ENCODE measurements around the gene PRMT1.

The PRMT1 gene

DNA sequence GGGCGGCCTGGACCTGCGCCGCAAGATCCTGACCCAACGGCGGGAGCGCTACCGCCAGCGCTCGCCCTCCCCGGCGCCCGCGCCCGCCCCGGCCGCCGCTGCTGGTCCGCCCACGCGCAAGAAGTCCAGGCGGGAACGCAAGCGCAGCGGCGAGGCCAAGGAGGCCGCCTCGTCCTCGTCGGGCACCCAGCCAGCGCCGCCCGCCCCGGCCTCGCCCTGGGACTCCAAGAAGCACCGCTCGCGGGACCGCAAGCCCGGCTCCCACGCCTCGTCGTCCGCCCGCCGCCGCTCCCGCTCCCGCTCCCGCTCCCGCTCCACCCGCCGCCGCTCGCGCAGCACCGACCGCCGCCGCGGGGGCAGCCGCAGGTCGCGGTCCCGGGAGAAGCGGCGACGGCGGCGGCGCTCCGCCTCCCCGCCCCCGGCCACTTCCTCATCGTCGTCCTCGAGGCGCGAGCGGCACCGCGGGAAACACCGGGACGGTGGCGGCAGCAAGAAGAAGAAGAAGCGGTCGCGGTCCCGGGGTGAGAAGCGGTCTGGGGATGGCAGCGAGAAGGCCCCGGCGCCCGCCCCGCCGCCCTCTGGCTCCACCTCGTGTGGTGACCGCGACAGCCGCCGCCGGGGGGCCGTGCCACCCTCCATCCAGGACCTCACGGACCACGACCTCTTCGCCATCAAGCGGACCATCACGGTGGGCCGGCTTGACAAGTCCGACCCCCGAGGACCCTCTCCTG, 25.1 kb upstream of the PRMT1 start:
- DNase-seq: no peak

- DNase-seq: no peak
Observed at GRCh38 chr19:49652551-49653465, 24.3 kb upstream of the PRMT1 start.

- DNase-seq: no peak
Observed at GRCh38 chr19:49653466-49653806, 23.6 kb upstream of the PRMT1 start.

- no peak for DNase-seq
Observed at GRCh38 chr19:49654581-49654980, 22.5 kb upstream of the PRMT1 start.

DNA sequence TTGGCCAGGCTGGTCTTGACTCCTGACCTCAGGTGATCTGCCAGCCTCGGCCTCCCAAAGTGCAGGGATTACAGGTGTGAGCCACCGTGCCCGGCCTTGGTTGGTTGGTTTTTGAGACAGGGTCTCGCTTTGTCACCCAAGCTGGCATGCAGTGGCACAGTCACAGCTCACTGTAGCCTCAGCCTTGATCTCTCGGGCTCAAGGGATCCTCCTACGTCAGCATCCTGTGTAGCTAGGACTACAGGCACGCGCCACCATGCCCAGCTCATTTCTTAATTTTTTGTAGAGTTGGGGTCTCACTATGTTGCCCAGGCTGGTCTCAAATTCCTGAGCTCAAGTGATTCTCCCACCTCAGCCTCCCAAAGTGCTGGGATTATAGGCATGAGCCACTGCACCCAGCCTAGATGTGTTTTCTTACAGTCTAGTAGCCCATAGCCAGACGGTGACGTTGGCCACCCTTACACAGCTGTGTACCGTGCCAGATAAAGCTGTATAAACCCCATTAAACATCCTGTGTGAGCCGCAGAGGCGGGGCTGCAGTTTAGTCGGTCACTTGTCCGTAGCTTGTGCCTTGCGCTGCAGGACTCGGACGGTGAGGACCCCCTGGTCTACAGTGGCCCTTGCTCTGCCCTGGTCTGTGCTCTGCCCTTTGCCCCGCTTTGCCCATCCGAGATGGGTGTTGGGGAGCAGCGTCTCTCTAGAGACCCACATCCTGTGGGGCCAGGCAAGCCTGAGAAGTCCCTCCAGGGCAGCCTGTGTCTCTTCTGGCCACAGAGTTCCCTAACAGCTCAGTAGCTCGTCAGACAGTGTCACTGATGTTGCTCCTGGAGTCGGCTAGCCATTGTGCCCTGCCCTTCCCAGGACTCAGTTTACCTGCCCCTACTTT, 21.3 kb upstream of the PRMT1 start:
- DNase-seq: no peak

DNA sequence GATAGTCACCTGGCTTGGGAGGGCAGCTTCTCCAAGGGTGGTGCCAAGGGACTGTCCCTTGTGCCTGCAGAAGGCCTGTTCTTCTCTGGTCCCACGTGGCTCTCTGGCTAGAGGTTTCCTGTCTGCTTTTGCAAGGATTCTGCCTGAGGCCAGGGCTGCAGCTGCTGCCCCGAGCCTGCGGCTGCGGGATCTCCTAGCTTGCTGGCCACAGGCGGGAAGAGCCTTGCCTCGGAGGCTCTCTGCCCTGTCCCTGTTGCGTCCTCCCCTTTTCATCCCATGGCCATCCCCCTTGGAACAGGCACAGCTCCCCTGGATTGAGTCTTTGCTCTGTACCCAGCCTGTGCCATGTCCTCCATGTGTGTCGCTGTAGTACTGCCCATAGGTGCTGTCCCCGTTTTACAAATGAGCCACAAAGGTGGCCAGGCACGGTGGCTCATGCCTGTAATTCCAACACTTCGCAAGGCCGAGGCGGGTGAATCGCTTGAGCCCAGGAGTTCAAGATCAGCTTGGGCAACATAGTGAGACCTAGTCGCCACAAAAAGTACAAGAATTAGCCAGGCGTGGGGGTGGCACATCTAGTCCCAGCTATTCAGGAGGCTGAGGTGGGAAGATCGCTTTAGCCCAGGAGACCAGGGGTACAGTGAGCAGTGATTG, 20.5 kb upstream of the PRMT1 start:
- no peak for DNase-seq

GRCh38 chr19:49657493-49658138, 19.5 kb upstream of the PRMT1 start:
- DNase-seq: no peak

- DNase-seq: no peak
Observed at GRCh38 chr19:49658139-49658517, 18.9 kb upstream of the PRMT1 start.

GRCh38 chr19:49658566-49659442, 18.3 kb upstream of the PRMT1 start:
- DNase-seq: no peak

- no peak for DNase-seq
Observed at GRCh38 chr19:49660338-49660961, 16.6 kb upstream of the PRMT1 start.

GRCh38 chr19:49662011-49662410, 15.1 kb upstream of the PRMT1 start:
- DNase-seq: no peak

GRCh38 chr19:49663224-49663623, 13.8 kb upstream of the PRMT1 start:
- DNase-seq: no peak

DNA sequence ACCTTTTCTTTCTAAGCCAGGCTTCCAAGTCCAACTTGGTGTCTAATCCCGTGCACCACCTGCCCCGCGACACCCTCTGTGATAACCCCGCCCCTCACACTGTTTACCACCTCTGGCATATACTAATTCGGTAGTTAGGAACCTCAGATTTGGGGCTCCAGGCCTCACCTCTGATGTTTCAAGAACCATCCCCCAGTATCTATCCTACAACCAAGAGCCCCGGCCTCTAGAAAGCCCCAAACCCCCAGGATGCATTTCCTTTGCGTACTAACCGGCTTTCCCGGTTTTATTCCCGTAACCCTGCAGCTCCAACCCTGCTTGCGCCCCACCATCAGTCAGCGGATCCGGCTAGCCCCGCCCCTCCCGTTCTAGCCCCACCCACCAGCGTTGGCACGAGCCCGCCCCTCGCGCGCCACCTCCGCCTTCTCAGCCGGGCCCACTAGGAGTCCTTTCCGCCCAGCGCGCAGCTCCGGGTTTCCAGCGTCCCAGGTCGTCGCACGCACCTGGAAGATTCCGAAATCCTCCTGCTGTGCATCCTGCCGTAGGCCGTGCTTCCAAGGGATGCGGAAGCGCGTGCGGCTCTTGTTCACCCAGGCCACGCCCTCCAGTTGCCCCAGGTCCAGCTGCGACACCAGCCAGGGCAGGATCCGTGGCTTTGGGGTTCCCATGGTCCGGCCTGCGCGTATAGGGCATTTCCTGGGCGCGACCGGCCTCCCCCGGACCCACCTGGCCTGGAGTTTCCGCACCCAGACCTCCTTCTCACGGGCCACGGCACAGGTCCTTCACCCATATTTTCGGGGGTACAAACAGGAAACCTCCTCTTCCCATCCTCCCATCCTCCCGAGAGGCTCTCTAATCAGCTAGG, 12.7 kb upstream of the PRMT1 start:
- peak; percentile 70 to 93 (median 84) for DNase-seq

- no peak for DNase-seq
Observed at GRCh38 chr19:49665036-49665350, 12.1 kb upstream of the PRMT1 start.

DNA sequence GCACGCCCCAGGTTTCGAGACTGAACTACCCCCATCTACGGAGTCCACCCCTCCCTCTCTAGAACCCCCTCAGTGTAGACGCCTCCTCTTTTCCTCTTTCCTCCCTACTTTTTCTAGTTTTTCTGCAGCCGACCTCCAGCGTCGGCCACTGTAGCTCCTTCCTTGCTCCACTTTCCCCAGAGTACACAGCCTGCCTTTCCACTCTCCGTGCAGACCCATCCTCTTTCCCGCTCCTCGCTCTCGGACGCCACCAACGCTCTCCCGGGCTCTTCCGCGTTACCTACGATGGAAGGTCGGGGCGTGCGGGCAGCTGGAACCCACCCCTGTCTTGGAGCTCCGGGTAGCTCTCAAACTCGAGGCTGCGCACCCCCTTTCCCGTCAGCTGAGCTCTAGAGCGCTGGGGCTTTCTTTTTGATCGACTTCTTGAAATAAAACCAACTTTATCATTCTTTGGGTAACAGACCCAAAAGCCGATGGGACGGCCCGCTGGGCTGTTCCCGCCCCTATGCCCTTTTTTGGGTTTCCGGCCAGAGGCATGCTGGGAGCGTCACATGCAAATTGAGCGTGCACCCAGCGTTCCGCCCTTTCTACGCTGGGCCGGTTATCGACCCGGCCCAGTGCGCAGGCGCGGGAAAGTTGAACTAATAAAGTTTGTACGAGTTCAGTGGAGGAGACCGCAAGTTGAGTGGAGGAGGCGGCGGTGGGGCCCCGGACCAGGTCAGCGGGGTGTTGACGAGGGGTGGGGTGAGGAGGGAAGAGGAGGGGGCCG, 11.5 kb upstream of the PRMT1 start, which contains the start of the genes BCL2L12 and IRF3:
Gene BCL2L12 (plus strand): TSS at position 583 of the 769 bp plus-strand sequence. CDS start 760 bp downstream, outside the sequence.
Gene IRF3 (minus strand): TSS at position 507 of the 769 bp plus-strand sequence. CDS start 1,019 bp downstream, outside the sequence.
- DNase-seq: peak; percentile 98 to 99 (median 99)

- DNase-seq: no peak
Observed at GRCh38 chr19:49666120-49666444, 11.0 kb upstream of the PRMT1 start.

DNA sequence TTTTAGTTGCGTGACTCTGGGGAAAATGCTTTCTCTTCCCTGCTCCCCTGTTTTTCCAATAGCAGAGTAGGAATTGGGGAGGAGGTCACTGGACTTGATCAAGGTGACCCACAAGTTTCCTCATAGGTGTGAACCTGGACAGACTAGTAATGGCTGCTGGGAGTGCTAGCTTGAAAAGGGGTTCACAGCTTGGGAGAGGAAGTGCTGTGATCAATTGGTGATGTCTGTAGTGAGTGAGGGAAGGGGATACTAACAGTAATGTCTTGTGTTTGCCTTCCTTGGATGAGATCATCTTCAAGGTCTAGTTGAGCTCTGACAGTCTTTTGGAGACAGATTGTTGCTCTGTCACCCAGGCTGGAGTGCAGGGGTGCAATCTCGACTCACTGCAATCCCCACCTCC, 9.6 kb upstream of the PRMT1 start:
- no peak for DNase-seq

- no peak for DNase-seq
Observed at GRCh38 chr19:49669516-49669915, 7.6 kb upstream of the PRMT1 start.
